T1000 (cell line): ENCODE data around the gene ATP13A3.

Experiments
- DNase-seq: peaks from one replicate; lab custom pipeline; 2025; ENCODE audit warnings: mixed read lengths; lab: John Stamatoyannopoulos, UW

Gene ATP13A3

GRCh38 chr3:194439881-194440550, 46.8 kb downstream of the ATP13A3 start:
- DNase-seq: no peak

- DNase-seq: no peak
Observed at GRCh38 chr3:194434503-194434902, 52.3 kb downstream of the ATP13A3 start.

- no peak for DNase-seq
Observed at GRCh38 chr3:194431554-194431953, 55.2 kb downstream of the ATP13A3 start.

- DNase-seq: no peak
Observed at GRCh38 chr3:194425399-194425798, 61.4 kb downstream of the ATP13A3 start.

- no peak for DNase-seq
Observed at GRCh38 chr3:194424953-194425352, 61.8 kb downstream of the ATP13A3 start.

GRCh38 chr3:194424373-194424772, 62.4 kb downstream of the ATP13A3 start:
- DNase-seq: no peak

- no peak for DNase-seq
Observed at GRCh38 chr3:194423317-194423716, 63.5 kb downstream of the ATP13A3 start.

GRCh38 chr3:194422188-194422587, 64.6 kb downstream of the ATP13A3 start:
- no peak for DNase-seq

- DNase-seq: no peak
Observed at GRCh38 chr3:194418671-194419070, 68.1 kb downstream of the ATP13A3 start.

- DNase-seq: no peak
Observed at GRCh38 chr3:194407423-194407822, 79.4 kb downstream of the ATP13A3 start.

GRCh38 chr3:194405766-194406165, 81.0 kb downstream of the ATP13A3 start:
- no peak for DNase-seq

- DNase-seq: no peak
Observed at GRCh38 chr3:194404365-194405140, 82.2 kb downstream of the ATP13A3 start.

GRCh38 chr3:194401868-194402329, 84.9 kb downstream of the ATP13A3 start:
- DNase-seq: no peak

- DNase-seq: no peak
Observed at GRCh38 chr3:194401346-194401745, 85.5 kb downstream of the ATP13A3 start.

GRCh38 chr3:194399874-194400411, 86.9 kb downstream of the ATP13A3 start:
- DNase-seq: no peak

GRCh38 chr3:194399166-194399565, 87.6 kb downstream of the ATP13A3 start, which contains the start of gene GP5:
Gene GP5 (minus strand): TSS chr3:194399266. CDS start chr3:194398282, 984 bp downstream.
- no peak for DNase-seq

GRCh38 chr3:194397757-194398312, 89.0 kb downstream of the ATP13A3 start:
- no peak for DNase-seq

GRCh38 chr3:194396859-194397756, 89.7 kb downstream of the ATP13A3 start:
- DNase-seq: no peak

GRCh38 chr3:194396539-194396858, 90.3 kb downstream of the ATP13A3 start:
- no peak for DNase-seq

GRCh38 chr3:194395778-194396538, 90.8 kb downstream of the ATP13A3 start:
- DNase-seq: no peak

- DNase-seq: no peak
Observed at GRCh38 chr3:194395212-194395611, 91.6 kb downstream of the ATP13A3 start.
